A375 (cell line): ENCODE results near the gene FOSL1. TPM values are rescaled to one million over a fixed set of nuclear protein-coding genes. Genes with fewer than 3 reads are reported as not detected.

Experiments used
- total RNA-seq: library from RNA; depleted of rRNA; stranded (reverse); fragments of >200 nt; shearing (Covaris generic); gene quantifications from 2 replicates; pipeline ENCODE4 v1.2.3, GENCODE V29; 2014; rRNA removed

Gene FOSL1
- total RNA-seq: 548 and 703 TPM in 2 replicates

GRCh38 chr11:65900125-65900898 lies at the start of gene FOSL1:
Gene FOSL1 (minus strand): TSS chr11:65900388. CDS start chr11:65900339, 49 bp downstream.

GRCh38 chr11:65945430-65945911 lies 45.3 kb upstream of the FOSL1 start, which contains the start of gene TSGA10IP:
Gene TSGA10IP (plus strand): TSS chr11:65945480. CDS start chr11:65945676, 196 bp downstream.

GRCh38 chr11:65919141-65919572 lies 19.0 kb upstream of the FOSL1 start, which contains the start of gene DRAP1:
Gene DRAP1 (plus strand): TSS chr11:65919426. CDS start chr11:65919502, 76 bp downstream.

DNA sequence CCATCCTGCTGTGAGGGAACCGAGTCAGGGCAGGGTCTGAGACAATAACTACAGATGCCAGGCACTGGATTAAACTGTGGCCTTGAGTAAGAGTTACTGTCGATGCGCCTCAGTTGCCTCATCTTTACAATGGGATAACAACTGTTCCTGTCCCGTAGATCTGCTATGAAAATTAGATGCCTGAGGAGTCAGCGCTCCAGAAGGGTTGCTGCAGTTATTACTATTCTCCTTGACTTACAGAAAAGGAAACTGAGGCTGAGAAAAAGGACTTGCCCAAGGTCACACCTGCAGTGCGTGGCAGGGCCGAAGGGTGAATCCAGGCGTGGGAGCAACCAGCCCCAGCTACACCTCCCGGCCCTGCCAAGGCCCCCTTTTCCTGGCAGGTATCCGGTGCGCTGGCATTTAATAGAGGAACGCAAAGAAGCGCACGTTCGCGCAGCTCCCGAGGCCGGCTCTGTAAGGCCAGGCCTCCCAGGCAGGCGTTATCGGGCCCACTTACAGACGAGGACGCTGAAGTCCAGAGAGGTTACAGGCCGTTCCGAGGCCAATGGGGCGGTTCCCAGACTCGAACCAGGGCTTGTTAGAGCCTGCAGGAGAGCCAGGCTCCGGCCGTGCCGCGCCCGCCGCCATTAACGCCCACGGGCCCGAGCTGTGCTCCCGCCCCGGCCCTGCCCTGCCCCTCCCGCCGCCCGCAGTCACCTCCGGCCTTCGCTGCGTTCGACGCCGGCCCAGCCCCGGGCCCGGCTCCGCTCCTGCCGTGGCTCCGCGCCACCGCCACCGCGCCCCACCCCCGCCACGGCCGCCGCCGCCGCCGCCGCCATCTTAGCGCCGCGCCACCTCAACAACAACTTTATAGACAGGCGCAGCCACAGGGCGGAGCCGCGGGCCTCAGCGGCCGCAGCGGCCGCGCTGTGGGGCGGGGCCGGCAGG lies 18.3 kb upstream of the FOSL1 start, which contains the start of gene C11orf68:
Gene C11orf68, minus strand, starts transcription at position 852 of the 930 bp plus-strand sequence. Its CDS starts 31 bp downstream, at position 821.

DNA sequence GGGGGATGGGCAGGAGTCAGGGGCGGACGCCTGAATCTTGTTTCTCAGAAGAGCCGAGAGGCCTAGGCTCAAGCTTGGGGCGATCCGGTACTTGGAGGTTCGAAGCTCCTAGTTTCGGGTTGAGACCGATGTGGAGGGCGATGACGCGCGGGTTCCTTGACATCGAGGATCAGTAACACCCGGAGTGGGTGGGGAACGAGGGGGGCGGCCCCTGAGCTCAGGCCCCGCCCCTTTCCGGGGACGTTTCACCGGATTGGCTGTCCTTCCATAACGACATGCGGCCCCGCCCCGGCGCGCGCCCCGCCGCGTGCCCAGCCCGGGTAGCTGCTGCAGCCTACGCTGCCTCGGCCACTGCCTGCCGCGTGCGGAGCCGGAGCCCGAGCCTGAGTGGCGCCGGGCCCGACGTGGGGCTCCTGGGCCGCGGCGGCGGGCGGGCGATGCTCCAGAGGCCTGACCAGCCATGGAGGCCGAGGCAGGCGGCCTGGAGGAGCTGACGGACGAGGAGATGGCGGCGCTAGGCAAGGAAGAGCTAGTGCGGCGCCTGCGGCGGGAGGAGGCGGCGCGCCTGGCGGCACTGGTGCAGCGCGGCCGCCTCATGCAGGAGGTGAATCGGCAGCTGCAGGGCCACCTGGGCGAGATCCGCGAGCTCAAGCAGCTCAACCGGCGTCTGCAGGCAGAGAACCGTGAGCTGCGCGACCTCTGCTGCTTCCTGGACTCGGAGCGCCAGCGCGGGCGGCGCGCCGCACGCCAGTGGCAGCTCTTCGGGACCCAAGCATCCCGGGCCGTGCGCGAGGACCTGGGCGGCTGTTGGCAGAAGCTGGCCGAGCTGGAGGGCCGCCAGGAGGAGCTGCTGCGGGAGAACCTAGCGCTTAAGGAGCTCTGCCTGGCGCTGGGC lies 9.6 kb downstream of the FOSL1 start, which contains the start of gene CCDC85B:
Gene CCDC85B, plus strand, starts transcription at position 350 of the 895 bp plus-strand sequence. Its CDS starts 111 bp downstream, at position 461.

GRCh38 chr11:65888163-65888814 lies 11.9 kb downstream of the FOSL1 start, which contains the start of gene FIBP:
Gene FIBP (minus strand): TSS chr11:65888471. CDS start chr11:65888418, 53 bp downstream.

GRCh38 chr11:65879617-65880016 lies 20.6 kb downstream of the FOSL1 start, which contains the start of gene CTSW:
Gene CTSW (plus strand): TSS chr11:65879837. CDS start chr11:65879855, 18 bp downstream.

GRCh38 chr11:65872586-65873317 lies 27.4 kb downstream of the FOSL1 start, which contains the start of gene EFEMP2:
Gene EFEMP2 (minus strand): TSS chr11:65872800. CDS start chr11:65872354, 446 bp downstream.

GRCh38 chr11:65860278-65861164 lies 39.7 kb downstream of the FOSL1 start, which contains the start of gene MUS81:
Gene MUS81 (plus strand): TSS chr11:65860433. CDS start chr11:65860754, 321 bp downstream.

DNA sequence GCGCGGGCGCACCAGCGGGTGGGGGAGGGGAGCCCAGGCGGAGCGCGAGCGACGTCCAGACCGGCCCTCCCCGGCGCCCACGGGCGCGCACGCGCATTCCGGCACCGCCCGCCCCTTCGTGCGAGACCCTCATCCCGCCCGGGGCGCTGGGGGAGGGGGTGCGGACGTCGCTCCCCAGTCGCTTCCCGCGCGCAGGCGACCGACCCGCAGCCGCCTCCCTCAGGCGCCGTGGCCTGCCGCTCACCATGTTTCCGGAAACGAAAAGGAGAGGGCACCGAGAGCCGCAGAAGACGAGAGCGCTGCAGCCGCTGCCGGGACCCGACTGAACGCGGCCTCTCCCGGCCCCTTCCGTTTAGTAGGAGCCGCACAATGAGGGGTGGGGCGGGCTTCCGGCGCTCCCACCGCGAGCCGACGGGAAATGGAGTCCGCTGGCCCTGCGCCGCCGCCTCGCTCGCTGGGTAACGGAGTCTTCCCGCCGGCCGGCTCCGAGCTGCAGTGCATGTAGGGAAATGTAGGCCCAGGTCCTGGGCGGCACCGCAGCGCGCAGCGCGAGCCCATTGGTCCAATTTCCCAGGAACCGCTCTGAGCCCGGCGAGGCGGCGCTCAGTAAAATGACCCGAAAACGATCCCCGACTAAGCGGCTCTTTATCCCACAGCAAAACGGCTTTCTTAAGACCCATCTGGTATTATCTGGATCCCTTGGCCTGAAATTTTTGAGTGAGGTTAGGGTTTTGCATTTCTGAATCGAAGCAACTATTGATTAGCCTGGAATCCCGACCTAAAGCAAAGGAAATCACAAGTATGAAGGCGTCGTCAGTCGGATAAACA lies 42.1 kb downstream of the FOSL1 start, which contains the start of gene CFL1:
Gene CFL1, minus strand, starts transcription at position 328 of the 828 bp plus-strand sequence. Its CDS starts 81 bp downstream, at position 247.

Other genes with a start within 250 kb of the FOSL1 start
- gene RELA, start 237.5 kb downstream of the FOSL1 start, total RNA-seq: 41.8 and 44.5 TPM in 2 replicates
- gene KAT5, start 188.1 kb downstream of the FOSL1 start, total RNA-seq: 84.3 and 89.4 TPM in 2 replicates
- 115 and 149 TPM in 2 replicates for gene RNASEH2C, start 179.6 kb downstream of the FOSL1 start, total RNA-seq
- gene AP5B1, start 119.4 kb downstream of the FOSL1 start, total RNA-seq: 23.7 and 24.5 TPM in 2 replicates
- gene OVOL1, start 113.3 kb downstream of the FOSL1 start, total RNA-seq: 0.11 TPM in 2 replicates
- 0.13 TPM in 1 of 2 replicates, not detected in the other for gene SNX32, start 66.4 kb downstream of the FOSL1 start, total RNA-seq
- 2,320 and 2,361 TPM in 2 replicates for gene CFL1, start 42.2 kb downstream of the FOSL1 start, total RNA-seq
- 94.2 and 103 TPM in 2 replicates for gene MUS81, start 40.0 kb downstream of the FOSL1 start, total RNA-seq
- gene EFEMP2, start 27.6 kb downstream of the FOSL1 start, total RNA-seq: 11.4 and 16.7 TPM in 2 replicates
- gene CTSW, start 20.6 kb downstream of the FOSL1 start, total RNA-seq: 0.24 and 0.41 TPM in 2 replicates
- gene FIBP, start 11.9 kb downstream of the FOSL1 start, total RNA-seq: 307 and 389 TPM in 2 replicates
- gene CCDC85B, start 9.7 kb downstream of the FOSL1 start, total RNA-seq: 158 and 196 TPM in 2 replicates
- gene C11orf68, start 18.7 kb upstream of the FOSL1 start, total RNA-seq: 17.5 and 22.0 TPM in 2 replicates
- 837 and 878 TPM in 2 replicates for gene DRAP1, start 19.0 kb upstream of the FOSL1 start, total RNA-seq
- gene TSGA10IP, start 45.1 kb upstream of the FOSL1 start, total RNA-seq: not detected in 2 replicates
- gene SART1, start 61.3 kb upstream of the FOSL1 start, total RNA-seq: 230 and 245 TPM in 2 replicates
- gene EIF1AD, start 101.8 kb upstream of the FOSL1 start, total RNA-seq: 50.8 and 60.5 TPM in 2 replicates
- gene BANF1, start 102.1 kb upstream of the FOSL1 start, total RNA-seq: 73.9 and 84.0 TPM in 2 replicates
- gene CST6, start 111.6 kb upstream of the FOSL1 start, total RNA-seq: 0.19 and 0.91 TPM in 2 replicates
- 9.7 and 11.3 TPM in 2 replicates for gene CATSPER1, start 126.1 kb upstream of the FOSL1 start, total RNA-seq
- gene GAL3ST3, start 148.8 kb upstream of the FOSL1 start, total RNA-seq: 0.30 and 0.34 TPM in 2 replicates
- gene SF3B2, start 152.0 kb upstream of the FOSL1 start, total RNA-seq: 306 and 311 TPM in 2 replicates
- gene PACS1, start 169.9 kb upstream of the FOSL1 start, total RNA-seq: 14.2 and 15.2 TPM in 2 replicates